Cerebellar cortex (tissue), 1 donor: Measurements from ENCODE around the gene IGFBP4.

Experiments
- DNase-seq: peaks from one replicate; pipeline ENCODE4 v3.0.0-alpha.2; 2015; ENCODE audit warnings: low spot score

IGFBP4 gene

DNA sequence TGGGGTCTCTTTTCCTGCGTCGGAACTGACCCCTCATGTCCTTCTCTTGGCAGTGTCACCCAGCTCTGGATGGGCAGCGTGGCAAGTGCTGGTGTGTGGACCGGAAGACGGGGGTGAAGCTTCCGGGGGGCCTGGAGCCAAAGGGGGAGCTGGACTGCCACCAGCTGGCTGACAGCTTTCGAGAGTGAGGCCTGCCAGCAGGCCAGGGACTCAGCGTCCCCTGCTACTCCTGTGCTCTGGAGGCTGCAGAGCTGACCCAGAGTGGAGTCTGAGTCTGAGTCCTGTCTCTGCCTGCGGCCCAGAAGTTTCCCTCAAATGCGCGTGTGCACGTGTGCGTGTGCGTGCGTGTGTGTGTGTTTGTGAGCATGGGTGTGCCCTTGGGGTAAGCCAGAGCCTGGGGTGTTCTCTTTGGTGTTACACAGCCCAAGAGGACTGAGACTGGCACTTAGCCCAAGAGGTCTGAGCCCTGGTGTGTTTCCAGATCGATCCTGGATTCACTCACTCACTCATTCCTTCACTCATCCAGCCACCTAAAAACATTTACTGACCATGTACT, 13.2 kb downstream of the IGFBP4 start:
- DNase-seq = no peak

DNA sequence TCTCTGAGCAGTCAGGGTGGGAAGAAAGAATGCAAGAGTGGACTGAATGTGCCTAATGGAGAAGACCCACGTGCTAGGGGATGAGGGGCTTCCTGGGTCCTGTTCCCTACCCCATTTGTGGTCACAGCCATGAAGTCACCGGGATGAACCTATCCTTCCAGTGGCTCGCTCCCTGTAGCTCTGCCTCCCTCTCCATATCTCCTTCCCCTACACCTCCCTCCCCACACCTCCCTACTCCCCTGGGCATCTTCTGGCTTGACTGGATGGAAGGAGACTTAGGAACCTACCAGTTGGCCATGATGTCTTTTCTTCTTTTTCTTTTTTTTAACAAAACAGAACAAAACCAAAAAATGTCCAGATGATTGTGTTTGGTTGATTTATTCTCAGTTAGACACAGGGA, 14.1 kb downstream of the IGFBP4 start:
- no peak for DNase-seq

DNA sequence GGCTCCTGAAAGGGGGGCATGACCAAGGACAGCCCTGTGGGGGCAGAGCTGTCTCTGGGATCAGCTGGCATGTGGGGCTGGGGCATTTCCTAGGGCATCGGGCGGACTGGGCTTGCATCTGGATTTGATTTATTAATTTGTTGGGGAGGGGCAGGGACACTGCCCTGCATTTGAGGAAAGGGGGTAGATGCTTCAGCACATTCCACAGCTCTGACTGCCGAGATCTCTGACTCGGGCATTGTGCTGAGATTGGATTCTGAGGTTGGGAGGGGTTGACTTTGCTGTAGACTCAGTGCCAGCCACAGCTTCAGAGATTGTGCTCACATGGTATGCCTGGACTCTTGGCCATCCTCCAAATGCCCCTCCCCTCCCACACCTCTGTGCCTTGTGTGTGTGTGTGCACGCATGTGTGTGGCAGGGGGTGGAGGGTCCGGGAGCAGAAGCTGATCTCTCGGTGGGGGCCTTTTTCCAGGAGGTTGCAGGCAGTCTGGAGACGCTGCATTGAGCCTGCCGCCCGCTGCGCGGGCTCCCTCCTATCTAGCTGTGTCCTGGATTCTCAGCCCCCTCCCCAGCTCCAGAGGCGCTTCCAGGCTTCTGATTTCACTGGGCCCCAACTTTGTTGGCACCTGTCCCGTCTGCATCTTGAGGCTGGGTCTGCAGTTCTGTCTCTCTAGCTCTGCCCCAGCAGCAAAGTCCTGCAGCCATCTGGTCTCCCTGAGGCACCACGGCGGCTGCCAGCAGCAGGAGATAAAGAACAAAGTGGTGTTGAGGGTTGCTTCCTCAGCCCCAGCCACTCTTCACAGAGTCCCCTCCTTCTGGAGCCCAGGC, 14.9 kb downstream of the IGFBP4 start:
- no peak for DNase-seq

DNA sequence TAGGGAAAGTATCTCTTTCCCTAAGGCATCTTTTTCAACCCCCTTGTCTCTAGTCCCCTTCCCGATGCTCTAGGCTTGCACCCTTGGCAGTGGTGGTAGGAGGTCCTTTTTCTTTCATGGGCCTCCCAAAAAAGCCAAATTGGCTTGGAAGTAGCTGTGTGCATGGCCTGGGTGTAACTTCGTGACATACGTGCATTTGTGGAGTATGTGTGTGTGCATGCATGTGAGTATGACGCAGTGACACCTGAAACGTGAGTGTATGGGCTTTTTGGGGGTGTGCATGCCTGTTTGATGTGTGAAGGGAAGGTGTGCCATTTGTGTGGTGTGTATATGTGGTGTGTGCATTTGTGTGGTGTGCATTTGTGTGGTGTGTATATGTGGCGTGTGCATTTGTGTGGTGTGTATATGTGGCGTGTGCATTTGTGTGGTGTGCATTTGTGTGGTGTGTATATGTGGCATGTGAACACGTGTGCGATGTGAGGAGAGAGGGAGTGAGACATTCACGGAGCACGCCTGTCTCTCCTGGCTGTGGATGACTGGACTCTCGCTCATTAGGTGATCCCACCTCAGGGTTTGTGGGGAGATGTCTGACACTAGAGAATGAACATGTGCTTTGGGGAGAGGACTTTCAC, 15.7 kb downstream of the IGFBP4 start:
- DNase-seq = no peak

DNA sequence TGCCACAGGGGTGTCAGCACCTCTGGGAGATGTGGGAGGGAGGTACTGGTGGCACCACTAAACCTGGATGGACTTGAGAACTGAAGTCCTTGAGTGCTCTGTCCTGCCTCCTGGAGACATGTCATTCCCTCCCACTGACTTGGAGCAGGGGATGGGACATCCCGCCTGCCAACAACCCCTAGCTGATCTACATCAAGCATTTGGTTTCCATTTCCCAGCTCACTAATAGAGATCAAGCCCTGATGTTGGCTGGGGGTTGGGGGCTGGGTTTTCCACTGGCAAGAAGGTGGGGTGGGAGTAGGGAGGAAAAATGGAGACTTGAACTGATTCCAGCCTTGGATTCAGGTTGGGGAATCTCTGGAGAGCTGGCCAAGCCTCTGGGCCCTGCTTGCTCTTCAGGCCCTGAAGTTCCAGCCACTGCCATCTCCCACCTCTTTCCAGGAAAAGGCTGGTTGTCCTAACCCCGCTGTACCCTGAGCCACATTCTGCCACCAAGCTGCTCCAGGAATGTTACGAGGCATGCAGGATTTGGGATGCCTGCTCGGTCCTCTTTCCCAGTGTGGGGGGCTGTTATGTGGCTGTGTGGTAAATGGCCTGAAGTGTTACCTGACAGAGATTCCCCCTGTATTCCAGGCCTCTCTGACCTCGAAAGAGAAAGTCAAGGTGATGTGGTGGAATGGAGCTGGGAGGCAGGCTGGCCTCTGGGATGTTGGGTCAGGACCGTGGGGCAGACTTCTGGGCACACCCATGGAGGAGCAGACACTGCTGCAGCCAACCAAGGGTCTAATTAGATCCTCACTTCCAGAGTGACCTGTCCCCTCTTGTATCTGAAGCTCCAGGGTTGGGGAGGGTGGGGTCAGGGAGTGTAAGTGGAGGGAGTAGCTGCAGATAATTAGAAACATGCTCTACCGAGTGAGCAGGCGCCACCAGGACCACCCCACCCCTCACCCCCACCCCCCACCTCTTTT, 16.7 kb downstream of the IGFBP4 start:
- no peak for DNase-seq

DNA sequence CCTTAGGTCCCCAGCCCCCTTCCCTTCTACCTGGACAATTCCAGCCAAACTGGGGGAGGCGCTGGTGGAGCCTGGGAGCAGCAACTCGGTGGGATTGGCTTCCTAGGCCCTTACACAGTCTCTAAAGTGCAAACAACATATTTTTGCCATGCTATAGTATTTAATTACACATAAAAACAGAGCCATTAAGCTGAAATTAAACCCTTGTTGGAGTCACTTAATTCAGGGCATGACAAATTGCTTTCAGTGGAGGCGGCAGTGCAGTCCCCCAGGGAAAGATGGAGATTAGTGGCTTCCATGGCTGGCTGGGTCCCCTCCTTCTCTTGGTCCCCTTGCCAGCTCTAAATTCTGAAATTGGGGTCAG, 17.3 kb downstream of the IGFBP4 start:
- no peak for DNase-seq

DNA sequence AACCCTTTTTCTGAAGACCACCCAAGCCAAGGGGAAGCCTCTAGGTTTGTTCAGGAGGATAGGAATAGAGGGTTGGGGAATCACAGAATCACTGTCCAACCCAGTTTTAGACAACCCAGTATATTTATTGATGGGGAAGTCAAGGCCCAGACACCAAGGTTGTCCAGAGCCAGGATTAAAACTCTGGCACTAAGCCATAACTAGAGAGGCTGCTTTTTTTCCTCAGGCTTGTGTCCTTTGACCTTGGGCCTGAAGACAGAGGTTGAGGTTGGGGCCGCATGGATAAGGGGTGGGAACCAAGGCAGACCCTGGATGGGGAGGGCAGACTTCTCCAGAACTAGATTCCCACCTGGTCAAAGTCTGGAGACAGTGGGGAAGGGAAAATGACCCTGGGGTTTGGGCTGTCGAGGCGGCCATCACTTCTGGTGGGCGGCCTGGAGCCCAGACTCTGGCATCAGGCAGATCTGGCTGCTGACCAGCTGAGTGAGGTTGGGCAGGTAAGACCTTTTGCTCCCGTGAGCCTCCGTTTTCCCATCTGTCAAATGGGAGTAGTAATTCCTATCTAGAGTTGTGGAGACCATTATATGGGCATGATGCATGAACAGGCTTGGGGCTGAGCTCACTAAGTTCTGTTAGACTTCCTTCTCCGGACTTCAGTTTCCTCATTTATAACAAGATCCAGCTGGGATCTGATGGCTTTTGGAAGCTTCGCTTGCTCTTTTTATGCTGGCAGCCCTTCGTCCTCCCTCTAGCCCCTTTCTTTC, 17.9 kb downstream of the IGFBP4 start:
- no peak for DNase-seq

DNA sequence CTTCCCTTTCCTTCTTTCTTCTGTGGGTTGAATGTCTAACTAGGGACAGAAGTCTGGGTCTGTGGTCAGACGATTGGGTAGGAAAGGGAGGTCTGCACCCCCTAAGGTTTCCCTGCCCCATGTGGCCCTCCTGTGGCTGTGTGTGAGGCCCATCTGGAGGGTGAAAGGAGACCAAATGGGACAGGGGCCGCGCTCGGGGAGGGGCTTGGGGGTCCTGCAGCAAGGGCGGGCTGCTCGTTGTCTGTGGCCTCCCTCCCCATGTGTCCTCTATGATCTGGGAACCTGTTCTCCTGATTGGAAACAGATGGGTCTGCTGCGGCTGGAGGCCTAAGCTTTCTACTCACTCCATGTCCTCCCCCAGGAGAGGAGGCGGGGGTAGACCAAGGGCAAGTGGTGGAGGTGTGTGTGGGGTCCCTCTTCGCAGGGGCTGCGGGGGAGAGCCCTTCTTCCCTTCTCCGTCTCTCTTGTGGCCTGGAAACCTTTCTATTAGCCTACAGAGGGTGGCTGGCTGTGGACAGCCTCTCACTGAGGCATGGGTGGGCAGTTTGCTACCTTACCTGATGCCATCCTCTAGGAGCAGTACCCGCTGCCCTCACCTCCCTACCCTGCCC, 18.6 kb downstream of the IGFBP4 start:
- DNase-seq = no peak

DNA sequence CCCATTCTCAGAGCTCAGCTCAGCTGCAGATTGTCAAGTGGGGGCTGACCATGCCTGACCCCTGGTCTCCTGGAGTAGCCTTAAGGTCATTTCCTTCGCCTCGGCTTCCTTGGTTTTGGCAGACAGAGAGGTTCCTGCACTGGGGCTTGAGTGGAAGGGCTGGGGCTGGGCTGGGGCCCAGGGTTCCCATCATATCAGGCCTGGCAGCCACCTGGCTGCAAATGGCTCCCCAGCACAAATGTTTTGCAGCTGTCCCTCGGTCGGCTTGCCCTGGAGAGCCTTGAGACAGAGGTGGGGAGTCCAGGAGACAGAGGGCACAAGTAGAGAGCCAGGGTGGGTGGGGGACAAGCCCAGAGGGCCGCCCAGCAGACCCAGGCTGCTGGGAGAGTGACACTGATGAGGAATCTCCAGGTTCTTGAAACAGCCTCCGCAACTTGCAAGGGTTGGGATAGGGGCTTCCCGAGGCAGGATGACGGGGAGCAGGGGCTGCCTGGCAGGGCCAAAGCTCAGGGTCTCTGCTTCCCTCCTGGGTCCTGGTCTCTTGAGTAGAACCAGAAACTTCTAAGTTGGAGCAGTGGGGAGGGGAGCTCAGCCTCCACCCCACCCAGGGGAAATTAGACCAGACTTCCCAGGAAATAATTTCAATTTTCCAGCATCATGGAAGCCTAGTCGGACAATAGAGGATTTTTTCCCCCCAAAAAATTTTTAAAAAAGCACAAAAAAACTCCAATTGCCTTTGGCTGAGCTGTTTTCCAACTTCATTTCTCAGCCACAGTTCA, 19.3 kb downstream of the IGFBP4 start:
- no peak for DNase-seq

DNA sequence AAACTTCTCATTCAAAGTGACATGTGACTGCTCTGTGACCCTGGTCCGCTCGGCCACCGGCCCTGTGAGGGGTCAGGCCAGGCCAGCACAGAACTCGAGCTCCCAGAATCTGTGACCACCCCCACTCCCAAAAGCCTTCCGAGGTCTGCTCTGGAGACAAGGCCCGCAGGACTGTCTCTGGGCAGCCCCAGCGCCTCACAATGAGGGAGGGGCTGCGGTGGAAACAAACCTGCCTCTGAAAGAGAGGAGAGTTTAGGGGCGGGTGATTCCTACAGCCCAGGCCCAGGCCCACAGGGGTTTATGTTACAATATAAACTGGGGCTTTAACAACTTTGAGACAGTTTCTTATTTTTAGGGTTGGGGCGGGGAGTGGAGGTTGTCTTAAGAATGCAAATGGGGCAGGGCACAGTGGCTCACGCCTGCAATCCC, 19.9 kb downstream of the IGFBP4 start:
- DNase-seq = no peak

DNA sequence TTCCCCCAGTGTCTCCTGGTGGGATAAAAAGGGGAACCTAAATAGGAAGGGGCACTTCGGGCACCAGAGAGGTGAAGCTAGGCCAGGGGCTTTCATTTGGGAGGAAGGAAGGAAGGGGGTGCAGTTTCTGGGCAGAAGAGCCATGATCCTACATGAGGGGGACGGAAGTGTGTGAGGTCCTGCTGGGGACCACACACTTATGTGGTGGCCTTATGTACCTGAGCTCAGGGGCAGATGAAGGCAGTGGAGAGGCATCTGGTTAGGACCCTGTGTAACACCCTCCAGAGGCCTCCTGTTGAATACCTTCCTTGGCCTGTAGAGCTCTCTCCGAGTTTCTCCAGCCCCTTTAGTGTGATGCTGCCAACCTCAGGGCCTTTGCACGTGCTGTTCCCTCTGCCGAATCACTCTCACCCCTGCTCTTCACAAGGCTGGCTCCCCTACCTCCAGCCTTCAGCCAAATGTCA, 21.2 kb downstream of the IGFBP4 start:
- no peak for DNase-seq

DNA sequence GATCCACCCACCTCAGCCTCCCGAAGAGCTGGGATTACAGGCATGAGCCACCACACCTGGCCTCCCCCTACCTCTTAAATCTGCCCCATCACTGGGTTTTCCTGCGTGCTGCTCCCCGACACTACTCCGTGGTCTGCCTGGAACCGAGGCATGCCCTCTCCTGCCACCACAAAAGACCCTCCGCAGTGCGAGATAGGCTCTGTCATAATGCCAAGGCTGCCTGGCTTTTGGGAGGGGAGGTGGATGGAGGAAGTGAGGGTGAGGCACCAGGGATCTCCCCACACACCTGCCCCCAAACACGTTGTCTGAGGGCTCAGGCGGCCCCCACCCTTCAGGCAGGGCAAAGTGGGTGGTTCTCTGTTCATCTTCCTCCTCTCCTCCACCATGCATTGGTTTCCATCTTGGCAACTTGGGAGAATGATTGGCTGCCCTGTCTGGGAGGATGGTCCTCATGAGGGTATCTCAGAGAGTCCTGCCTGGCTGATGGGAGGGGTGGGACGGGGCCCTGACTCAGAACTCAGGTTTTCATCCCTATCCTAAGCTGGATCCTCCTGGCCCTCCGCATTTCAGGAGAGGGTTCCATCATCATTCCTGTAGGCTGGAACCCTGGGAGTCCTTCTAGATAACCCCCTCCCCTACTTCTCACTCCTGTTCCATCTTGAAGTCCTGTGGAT, 23.2 kb downstream of the IGFBP4 start:
- no peak for DNase-seq

DNA sequence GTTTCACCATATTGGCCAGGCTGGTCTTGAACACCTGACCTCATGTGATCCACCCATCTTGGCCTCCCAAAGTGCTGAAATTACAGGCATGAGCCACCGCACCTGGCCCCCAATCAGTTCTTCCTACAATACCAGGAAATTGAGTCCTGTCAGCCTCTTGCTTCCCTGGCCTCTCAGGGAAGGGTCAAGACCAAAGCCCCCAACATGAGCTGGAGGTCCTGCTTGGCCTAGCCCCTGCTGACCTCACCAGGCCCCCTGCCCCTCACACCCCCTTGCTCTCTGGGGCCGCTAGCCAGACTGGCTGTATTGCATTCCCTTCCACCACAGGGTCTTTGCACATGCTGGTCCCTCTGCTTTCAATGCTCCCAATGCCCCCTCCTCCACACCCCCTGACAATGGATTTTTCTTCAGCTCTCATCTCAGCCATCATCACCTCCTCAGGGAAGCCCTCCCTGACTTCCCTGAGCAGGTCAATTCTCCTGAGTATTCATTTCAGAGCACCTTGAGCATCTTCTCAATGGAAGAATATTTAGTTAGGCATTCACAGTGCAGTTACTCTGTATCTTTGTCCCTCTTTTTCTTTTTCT, 24.1 kb downstream of the IGFBP4 start:
- no peak for DNase-seq

DNA sequence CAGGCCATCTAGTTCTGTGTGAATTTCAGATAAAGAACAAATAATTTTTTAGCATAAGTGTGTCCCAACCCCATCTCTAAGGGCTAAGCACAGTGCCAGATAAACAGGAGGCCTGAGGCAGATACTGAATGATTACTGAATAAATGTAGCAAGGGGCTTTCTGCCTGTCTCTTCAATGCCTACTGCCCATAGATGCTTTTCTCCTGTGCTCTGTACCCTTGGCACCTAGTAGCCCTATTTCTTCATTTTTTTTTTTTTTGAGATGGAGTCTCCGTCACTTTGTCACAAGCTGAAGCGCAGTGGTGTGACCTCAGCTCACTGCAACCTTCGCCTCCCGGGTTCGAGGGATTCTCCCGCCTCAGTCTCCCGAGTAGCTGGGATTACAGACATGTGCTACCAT, 25.3 kb downstream of the IGFBP4 start:
- DNase-seq = no peak

DNA sequence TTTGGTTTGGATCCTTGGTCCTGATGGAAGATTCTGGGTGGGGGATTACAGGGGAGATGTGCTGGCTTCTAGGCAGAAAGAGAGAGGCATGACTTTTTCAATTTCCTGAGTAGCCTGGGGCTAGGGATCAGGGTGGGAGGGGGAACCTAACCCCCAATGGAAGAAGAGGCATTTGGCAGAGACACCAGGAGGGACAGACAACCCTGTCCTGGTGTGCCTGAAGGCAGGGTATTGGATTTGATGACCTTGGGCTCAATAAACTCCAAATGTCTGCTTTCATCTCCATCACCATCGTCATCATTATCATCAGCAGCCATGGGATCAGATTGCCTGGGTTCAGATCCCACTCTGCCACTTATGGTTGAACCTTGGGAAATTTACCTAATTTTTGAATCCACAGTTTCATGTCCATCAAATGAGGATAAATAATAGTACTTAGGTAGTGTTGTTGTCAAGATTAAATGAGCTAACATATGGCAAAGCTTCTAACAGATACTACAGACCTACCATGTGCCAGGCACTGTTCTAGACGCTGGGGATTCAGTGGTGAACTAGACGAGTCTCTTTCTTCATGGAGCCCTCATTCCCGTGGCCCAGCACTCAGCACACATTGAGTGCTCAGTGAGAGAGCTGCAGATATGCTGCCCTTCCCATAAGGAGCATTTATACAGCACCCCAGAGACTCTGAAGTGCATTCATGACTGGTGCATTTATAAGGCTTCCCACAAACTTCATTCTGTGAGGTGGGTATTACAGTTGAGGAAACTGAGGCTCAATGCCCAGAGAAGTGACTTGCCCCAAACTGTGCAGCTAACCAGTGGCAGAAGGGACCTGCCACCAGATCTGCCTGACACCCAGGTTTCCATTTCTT, 26.8 kb downstream of the IGFBP4 start:
- DNase-seq = no peak

DNA sequence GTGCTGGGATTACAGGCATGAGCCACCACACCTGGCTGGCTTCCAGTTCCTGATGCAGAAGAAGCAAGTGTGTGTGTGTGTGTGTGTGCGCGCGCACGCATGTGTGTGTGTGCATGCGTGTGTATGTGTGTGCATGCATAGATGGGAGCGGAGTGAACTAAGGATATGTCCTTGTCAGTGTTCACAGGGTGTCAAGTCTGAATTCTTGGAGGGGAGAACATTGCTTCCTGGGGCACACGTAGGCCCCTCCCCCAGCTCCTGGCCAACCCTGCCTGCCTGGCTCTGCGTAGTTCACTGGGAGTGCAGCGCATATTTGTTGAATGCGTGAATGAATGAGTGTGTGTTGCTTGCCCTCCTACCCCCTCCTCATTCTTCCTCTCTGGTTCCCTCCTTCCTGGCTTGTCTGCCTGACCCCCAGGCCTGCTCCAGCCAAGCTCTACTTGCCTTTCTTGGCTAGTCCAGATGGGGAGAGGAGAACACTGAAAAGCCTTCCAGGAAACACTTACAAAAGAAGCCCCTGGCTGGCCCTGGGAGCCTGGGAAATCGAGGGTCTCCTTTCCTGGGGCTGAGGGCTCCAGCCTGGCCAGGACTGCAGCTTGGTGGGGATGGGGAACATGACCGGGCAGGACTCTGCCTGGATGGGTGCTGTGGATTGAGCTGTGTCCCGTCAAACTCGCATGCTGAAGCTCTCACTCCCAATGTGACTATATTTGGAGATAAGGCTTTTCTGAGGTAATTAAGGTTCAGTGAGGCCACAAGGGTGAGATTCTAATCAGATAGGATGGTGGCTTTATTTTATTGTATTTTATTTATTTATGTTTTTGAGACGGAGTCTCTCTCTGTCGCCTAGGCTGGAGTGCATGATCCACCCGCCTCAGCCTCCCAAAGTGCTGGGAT, 27.9 kb downstream of the IGFBP4 start:
- no peak for DNase-seq
